ENCODE data around the gene KPNA1. TPM values are rescaled to one million over a fixed set of nuclear protein-coding genes. Genes with fewer than 3 reads are reported as not detected.
A peak's percentile ranks its signal among the peaks of the same experiment; 100 is the strongest.

The KPNA1 gene
- 25.0 and 47.1 TPM in 2 replicates for total RNA-seq (2014; rRNA removed; shearing (Covaris generic))

DNA sequence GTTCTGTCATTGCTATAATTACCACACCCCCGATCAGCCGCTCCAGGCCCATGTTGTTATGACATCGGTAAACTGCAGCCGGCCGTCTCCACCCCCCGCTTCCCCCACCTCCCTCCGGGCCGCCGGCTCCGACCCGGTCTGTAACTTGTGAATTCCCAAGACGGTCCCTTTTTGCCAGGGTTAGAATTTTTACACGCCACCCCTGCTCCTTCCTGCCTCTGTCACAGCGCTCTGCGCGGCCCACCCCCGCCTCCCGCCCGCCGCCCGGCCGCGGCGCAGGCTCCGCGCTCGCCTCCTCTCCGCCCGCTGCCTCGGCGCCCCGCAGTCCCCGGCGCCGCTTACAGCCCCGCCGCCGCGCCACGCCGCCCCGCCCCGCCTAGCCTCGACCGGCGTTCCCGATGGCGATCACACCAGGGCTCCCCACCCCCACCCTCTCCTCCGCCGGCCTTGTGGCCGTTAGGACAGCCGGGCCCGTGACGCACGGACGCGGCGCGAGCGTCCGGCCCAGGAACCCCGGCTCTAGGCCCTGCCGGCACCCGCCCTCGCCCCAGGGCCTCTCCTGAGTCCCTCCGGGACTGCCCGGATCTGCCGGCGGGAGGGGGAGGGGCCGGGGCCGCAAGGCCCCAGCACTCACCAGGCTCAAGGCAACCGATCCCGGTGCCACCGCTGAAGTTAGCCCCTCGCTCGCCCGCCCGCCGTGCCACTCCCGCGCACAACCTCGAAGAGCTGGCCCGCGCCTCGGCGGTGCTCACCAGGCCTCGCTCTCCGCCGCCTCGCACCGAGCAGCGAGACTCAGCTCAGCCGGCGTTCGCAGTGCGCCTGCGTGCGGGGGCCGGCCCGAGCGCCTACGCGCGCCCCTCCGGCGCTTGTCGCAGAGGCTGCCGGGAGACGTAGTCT, at the start of gene KPNA1:
KPNA1 (minus strand) TSS at position 817 of the 897 bp plus-strand sequence. CDS start 18,374 bp downstream, outside the sequence.
- peak; percentile 81 to 92 for DNase-seq (ENCODE audit: low read depth in 1 of 2, low spot score in 2 of 2)
- peak within 1 kb of the TSS; percentile 87 for H3K4me3 ChIP-seq
- H3K27me3 ChIP-seq (replicated peaks), result no peaks in the 10 kb centered on the region
- peaks cover 3% of the 10 kb centered on the region; the same call in 1 of the 2 replicates for H3K4me1 ChIP-seq (replicated peaks)
- H3K9me3 ChIP-seq (replicated peaks), result no peaks in the 10 kb centered on the region
- H3K36me3 ChIP-seq, result peaks cover 14% of the 10 kb centered on the region
- peak within 1 kb of the TSS; percentile 90 for H3K27ac ChIP-seq

DNA sequence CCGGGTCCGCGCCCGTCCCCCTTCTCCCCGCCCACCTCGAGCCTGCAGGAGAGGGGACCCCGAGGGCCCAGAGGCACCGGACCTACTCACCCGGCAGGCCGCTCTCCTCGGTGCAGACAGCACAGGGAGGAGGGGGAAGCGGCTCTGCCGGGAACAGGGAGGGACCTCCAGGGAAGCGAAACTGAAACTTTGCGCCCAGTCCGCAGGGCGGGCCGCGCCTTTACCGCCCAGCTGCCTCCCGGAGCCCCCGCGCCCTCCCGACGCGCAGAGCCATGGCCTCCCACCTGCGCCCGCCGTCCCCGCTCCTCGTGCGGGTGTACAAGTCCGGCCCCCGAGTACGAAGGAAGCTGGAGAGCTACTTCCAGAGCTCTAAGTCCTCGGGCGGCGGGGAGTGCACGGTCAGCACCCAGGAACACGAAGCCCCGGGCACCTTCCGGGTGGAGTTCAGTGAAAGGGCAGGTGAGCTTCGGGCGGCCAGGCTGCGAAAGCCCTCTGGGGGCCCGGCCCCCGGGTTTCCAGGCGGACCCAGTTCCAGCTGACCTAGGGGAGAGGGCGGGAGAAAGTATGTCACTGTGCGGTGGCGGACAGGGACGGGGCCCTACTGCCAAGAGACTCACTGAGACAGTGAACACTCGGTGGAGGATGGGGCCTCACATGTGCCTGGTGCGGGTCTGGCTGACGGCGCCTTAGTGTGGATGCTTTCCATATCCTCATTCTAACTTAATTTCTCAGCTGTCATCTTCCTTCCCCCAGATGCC, 49.6 kb upstream of the KPNA1 start, which contains the start of the genes DTX3L and PARP9:
DTX3L (plus strand) TSS at position 184 of the 758 bp plus-strand sequence; CDS start at position 273, 89 bp downstream.
PARP9 (minus strand) TSS at position 146 of the 758 bp plus-strand sequence. CDS start 4,680 bp downstream, outside the sequence.
- Histone ChIP-seq H3K36me3 (peaks cover 43% of the 10 kb centered on the region), H3K4me3 (peak within 1 kb of the TSS; percentile 92), H3K27ac (peak within 1 kb of the TSS; percentile 95), H3K9me3 (replicated peaks) (no peaks in the 10 kb centered on the region), H3K27me3 (replicated peaks) (no peaks in the 10 kb centered on the region), H3K4me1 (replicated peaks) (peaks cover 10% of the 10 kb centered on the region)
- peak; percentile 78 to 81 for DNase-seq (ENCODE audit: low read depth in 1 of 2, low spot score in 2 of 2)

DNA sequence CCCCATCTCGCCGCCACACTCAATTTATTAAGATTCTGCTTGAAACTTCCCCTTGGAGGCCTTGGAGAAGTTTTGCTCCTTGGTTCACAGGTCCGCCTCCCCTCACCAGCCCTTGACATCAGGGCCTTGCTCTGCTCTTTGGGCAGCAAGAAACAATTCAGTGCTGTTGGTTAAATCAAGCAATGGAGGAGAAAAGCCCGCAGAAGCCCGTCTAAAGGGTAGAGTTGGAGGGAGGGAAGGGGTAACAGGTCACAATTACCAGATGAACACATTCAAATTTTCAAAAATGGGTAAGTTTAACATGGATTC, 48.9 kb upstream of the KPNA1 start:
- H3K9me3 ChIP-seq (replicated peaks), result no peaks in the 10 kb centered on the region
- H3K4me1 ChIP-seq (replicated peaks), result peaks cover 10% of the 10 kb centered on the region
- H3K36me3 ChIP-seq, result peaks cover 41% of the 10 kb centered on the region
- peak overlapping the region; percentile 92 for H3K4me3 ChIP-seq
- H3K27me3 ChIP-seq (replicated peaks), result no peaks in the 10 kb centered on the region
- peak overlapping the region; percentile 95 for H3K27ac ChIP-seq
- DNase-seq (ENCODE audit: low read depth in 1 of 2, low spot score in 2 of 2), result no peak

DNA sequence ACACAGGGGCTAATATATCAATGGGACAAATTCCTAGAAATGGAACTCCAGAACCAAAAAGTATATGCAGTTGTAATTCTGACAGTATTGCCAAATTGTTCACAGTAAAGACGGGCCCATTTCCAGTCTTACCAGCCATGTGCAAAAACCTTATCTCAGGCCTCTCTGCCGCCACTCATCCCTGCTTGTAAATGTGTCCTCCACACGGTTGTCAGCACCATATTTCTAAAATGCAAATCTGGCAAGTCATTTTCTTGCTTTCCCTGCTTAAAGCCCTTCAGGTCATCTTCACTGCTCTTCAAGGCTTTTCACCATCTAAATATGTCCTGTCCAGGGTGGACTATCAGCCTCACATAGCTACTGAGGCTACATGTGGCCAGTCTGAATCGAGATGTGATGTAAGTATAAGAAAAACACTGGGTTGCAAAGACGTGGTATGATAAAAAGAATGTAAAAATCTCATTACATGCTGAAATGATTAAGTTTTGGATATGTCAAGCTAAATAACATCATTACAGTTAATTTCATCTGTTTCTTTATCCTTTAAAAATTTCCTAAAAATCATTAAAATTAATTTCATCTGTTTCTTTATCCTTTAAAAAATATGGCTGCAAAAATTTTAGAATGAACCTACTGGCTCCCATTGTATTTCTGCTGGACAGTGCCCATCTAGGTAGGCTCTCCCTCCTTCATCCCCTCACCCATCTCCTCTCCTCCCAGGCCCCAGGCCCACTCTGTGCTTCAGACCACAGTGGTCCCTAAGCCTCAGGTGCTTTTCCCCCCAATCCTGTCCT, 48.4 kb upstream of the KPNA1 start:
- Histone ChIP-seq H3K27ac (no peak overlapping the region), H3K4me1 (replicated peaks) (peaks cover 10% of the 10 kb centered on the region), H3K4me3 (peak overlapping the region; percentile 92), H3K27me3 (replicated peaks) (no peaks in the 10 kb centered on the region), H3K9me3 (replicated peaks) (no peaks in the 10 kb centered on the region), H3K36me3 (peaks cover 37% of the 10 kb centered on the region)
- no peak for DNase-seq (ENCODE audit: low read depth in 1 of 2, low spot score in 2 of 2)

DNA sequence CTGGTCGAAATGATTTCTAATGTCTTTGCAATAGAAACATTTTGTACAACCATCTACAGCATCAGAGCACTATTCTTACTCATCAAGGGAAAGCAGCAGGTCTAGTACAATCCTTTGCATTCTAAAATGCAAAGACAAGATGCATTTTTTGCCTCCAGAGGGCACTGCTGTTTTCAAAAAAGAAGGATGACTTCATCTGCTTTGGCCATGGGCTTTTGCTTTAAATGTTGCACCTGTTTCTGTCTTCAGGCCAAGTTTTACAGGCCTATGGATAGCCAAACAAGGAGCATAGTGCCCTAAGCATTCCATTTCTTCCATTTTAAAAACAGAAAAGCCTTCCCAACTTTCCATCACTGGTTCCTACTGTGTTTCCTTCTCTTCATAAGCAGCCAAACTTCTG, 45.9 kb upstream of the KPNA1 start:
- Histone ChIP-seq H3K27me3 (replicated peaks) (no peaks in the 10 kb centered on the region), H3K9me3 (replicated peaks) (no peaks in the 10 kb centered on the region), H3K36me3 (peaks cover 28% of the 10 kb centered on the region), H3K4me3 (no peak overlapping the region), H3K27ac (no peak overlapping the region), H3K4me1 (replicated peaks) (peaks cover 10% of the 10 kb centered on the region)
- peak in 1 of 2 experiments; percentile 37 for DNase-seq (ENCODE audit: low read depth in 1 of 2, low spot score in 2 of 2)

DNA sequence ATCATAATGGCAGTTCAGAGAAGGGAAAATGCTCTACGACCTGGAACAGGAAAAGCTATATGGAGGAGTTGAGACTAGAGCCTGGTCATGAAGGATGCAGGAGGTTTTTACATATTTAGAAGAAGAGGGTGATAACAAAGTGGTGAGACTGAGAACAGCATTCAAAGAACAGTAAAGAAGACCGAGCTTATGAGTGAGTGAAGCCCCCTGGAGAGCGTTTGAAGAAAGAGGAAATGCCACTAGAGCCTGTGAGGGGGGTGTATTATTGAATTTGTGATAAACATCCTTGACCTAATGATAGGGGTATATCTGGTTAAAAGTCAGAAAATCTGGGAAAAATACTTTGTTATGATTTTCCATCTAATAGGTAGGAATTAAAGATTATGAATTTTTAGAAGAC, 45.2 kb upstream of the KPNA1 start:
- H3K4me3 ChIP-seq, result no peak overlapping the region
- H3K27ac ChIP-seq, result no peak overlapping the region
- peaks cover 29% of the 10 kb centered on the region for H3K36me3 ChIP-seq
- H3K9me3 ChIP-seq (replicated peaks), result no peaks in the 10 kb centered on the region
- H3K4me1 ChIP-seq (replicated peaks), result peaks cover 10% of the 10 kb centered on the region
- H3K27me3 ChIP-seq (replicated peaks), result no peaks in the 10 kb centered on the region
- no peak for DNase-seq (ENCODE audit: low read depth in 1 of 2, low spot score in 2 of 2)

DNA sequence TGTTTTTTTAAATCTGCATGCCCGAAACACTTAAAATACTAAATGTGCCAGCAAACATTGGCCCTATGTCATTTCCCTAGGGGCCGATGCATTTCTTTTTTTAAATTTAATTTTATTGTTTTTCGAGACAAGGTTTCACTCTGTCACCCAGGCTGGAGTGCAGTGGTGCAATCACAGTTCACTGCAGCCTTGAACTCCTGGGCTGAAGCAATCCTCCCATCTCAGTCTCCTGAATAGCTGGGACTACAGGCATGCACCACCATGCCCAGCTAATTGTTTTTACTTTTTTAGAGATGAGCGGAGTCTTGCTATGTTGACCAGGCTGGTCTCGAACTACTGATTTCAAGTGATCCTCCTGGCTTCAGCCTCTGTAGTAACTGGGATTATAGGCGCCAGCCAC, 43.9 kb upstream of the KPNA1 start:
- Histone ChIP-seq H3K9me3 (replicated peaks) (no peaks in the 10 kb centered on the region), H3K36me3 (peaks cover 20% of the 10 kb centered on the region), H3K27ac (no peak overlapping the region), H3K4me3 (no peak overlapping the region), H3K27me3 (replicated peaks) (no peaks in the 10 kb centered on the region), H3K4me1 (replicated peaks) (peaks cover 3% of the 10 kb centered on the region)
- no peak for DNase-seq (ENCODE audit: low read depth in 1 of 2, low spot score in 2 of 2)

DNA sequence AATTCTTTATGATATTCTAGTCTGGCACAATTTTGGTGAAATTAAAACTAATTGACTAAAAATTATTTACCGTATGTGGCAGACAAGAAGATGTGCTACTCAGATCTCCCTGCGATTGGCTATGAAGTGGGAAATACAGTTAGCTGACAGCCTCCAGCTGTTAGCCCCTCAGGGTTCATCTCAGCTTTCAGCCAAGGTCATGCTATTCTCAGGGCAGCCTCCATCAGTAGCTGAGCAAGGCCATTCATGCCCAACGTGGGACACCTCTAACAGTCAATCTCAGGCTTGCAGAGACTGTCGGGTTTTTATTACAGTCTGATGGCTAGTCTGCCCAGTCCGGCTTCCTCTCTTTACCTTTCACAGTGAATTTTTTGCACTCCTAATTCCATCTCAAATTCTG, 42.6 kb upstream of the KPNA1 start:
- DNase-seq (ENCODE audit: low read depth in 1 of 2, low spot score in 2 of 2), result no peak
- peaks cover 20% of the 10 kb centered on the region for H3K36me3 ChIP-seq
- H3K4me1 ChIP-seq (replicated peaks), result no peaks in the 10 kb centered on the region
- no peak overlapping the region for H3K27ac ChIP-seq
- no peaks in the 10 kb centered on the region for H3K27me3 ChIP-seq (replicated peaks)
- H3K4me3 ChIP-seq, result no peak overlapping the region
- no peaks in the 10 kb centered on the region for H3K9me3 ChIP-seq (replicated peaks)

DNA sequence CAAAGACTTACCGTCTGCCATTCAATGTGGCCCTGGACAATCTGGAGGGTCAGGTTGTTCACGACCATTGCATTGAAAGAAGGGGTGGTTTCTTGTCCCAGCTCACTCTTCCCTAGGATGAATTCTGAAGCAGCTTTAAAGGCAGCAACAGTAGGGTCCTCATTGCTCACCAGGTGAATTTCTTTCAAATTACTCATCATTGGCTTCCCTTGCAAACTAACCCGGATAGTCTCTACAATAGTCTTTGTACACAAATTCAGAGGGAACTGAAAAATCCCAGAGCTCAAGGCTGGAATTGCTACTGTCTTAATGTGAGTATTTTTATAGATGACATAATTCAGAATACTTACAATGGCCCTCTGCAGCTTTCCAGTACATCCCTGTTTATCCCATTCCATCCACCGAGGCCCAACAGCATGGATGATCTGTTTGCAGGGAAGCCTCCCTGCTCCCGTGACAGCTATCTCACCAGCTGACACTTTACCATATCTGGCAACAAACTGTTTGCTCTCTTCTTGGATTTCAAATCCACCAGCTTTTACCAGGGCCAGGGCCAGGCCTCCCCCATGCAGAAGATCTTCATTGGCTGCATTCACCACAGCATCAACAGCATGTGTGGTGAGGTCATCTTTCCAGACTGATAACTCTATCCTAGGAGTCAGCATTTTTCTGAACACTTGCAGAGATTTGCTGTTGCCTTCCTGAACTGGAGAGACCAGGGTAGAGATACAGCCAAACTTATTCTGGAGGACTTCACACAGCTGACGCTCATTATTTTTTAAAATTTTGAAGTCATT, 40.7 kb upstream of the KPNA1 start:
- DNase-seq (ENCODE audit: low read depth in 1 of 2, low spot score in 2 of 2), result no peak
- H3K9me3 ChIP-seq (replicated peaks), result no peaks in the 10 kb centered on the region
- H3K27ac ChIP-seq, result no peak overlapping the region
- H3K4me3 ChIP-seq, result no peak overlapping the region
- no peaks in the 10 kb centered on the region for H3K4me1 ChIP-seq (replicated peaks)
- H3K36me3 ChIP-seq, result peaks cover 20% of the 10 kb centered on the region
- no peaks in the 10 kb centered on the region for H3K27me3 ChIP-seq (replicated peaks)

DNA sequence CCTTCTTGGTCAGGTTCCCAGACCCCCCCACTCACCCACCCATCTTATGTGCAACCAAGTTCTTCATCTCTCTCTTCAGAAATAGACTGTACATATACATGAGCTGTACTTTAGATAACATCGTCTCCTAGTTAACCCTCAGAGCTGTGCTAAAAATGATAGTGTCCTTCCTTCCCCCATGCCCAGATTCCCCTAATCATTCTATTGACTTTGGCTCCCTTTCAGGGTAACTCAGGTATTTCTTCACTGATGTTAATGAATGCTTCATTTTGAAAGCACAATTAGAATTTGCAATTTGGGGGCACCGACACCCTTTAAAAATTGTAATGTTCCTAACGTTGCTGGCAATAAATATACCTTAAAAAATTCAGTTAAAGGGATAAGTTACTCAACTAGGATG, 38.4 kb upstream of the KPNA1 start:
- no peak for DNase-seq (ENCODE audit: low read depth in 1 of 2, low spot score in 2 of 2)
- H3K9me3 ChIP-seq (replicated peaks), result no peaks in the 10 kb centered on the region
- H3K4me1 ChIP-seq (replicated peaks), result no peaks in the 10 kb centered on the region
- no peak overlapping the region for H3K27ac ChIP-seq
- H3K36me3 ChIP-seq, result peaks cover 10% of the 10 kb centered on the region
- H3K4me3 ChIP-seq, result no peak overlapping the region
- H3K27me3 ChIP-seq (replicated peaks), result no peaks in the 10 kb centered on the region

DNA sequence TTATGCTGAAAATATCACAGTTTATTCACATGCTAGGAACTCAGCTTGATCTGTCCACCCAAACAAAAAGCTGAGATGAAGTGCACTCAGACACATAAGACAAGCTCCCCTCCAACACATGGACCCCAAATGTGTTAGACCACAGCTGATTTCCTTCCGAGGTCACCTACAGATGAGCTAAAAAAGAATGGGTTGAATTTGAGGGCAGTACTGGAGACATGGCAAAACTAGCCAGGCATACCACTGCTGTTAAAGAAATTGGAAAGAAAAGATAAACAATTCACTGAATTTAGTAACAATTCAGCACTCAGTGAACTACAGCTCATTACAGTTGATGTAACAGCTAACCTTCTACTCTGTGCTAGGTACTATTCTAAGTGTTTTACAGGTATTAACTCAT, 33.9 kb upstream of the KPNA1 start:
- Histone ChIP-seq H3K4me1 (replicated peaks) (no peaks in the 10 kb centered on the region), H3K36me3 (peaks cover 5% of the 10 kb centered on the region; the same call in 1 of the 2 replicates), H3K27me3 (replicated peaks) (no peaks in the 10 kb centered on the region), H3K27ac (no peak overlapping the region), H3K9me3 (replicated peaks) (no peaks in the 10 kb centered on the region), H3K4me3 (no peak overlapping the region)
- no peak for DNase-seq (ENCODE audit: low read depth in 1 of 2, low spot score in 2 of 2)

DNA sequence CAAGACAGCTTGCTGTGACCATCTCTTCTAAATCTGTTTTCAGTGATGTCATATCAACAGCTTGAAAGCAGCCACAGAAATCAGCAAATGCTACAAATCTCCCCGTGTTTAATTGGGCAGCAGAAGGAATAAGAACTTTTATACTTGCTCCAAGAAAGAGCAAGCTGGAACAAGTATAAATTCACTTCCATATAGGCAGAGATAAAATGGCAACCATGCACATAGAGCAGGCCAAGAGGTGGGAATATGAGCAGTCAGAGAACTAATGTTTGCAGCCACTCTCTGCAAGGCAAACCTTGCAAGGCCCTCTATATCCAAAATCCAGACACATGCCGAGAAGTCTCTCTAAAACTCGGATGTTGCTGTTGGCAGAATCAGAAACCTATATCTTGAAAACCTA, 33.3 kb upstream of the KPNA1 start:
- H3K36me3 ChIP-seq, result peaks cover 5% of the 10 kb centered on the region; the same call in 1 of the 2 replicates
- H3K27me3 ChIP-seq (replicated peaks), result no peaks in the 10 kb centered on the region
- H3K27ac ChIP-seq, result no peak overlapping the region
- no peaks in the 10 kb centered on the region for H3K9me3 ChIP-seq (replicated peaks)
- no peak for DNase-seq (ENCODE audit: low read depth in 1 of 2, low spot score in 2 of 2)
- H3K4me1 ChIP-seq (replicated peaks), result no peaks in the 10 kb centered on the region
- no peak overlapping the region for H3K4me3 ChIP-seq

DNA sequence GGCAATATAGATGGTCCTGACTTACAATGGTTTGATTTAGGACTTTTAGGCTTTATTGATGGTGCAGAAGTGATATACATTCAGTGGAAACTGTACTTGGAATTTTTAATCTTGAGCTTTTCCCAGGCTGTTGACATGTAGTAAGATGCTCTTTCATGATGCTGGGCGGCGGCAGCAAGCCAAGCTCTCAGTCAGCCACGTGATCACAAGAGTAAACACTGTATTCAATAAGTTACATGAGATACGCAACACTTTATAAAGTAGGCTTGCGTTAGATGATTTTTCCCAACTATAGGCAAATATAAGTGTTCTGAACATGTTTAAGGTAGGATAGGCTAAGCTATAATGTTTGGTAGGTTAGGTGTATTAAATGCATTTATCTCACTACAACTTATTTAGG, 31.4 kb upstream of the KPNA1 start:
- H3K36me3 ChIP-seq, result peaks cover 5% of the 10 kb centered on the region; the same call in 1 of the 2 replicates
- no peaks in the 10 kb centered on the region for H3K4me1 ChIP-seq (replicated peaks)
- no peaks in the 10 kb centered on the region for H3K27me3 ChIP-seq (replicated peaks)
- no peak overlapping the region for H3K27ac ChIP-seq
- DNase-seq (ENCODE audit: low read depth in 1 of 2, low spot score in 2 of 2), result no peak
- no peaks in the 10 kb centered on the region for H3K9me3 ChIP-seq (replicated peaks)
- H3K4me3 ChIP-seq, result no peak overlapping the region
